Adipocyte (in vitro differentiated cells): ENCODE results near the gene BCAS3.

Source experiments
- DNase-seq: peaks from one replicate; pipeline ENCODE4 v3.0.0-alpha.2; 2015; ENCODE audit warnings: low read depth
- H3K27me3 ChIP-seq: replicated peaks from 2 replicates; pipeline ENCODE4 v1.7.0; 2013; ENCODE audit warnings: mild to moderate bottlenecking, low read length, moderate library complexity; ENCODE audit not compliant: control insufficient read depth, insufficient read depth
- H3K36me3 ChIP-seq: 2 replicates; pipeline ENCODE4 v1.7.0; 2013; ENCODE audit warnings: low read length, mild to moderate bottlenecking, moderate library complexity; ENCODE audit not compliant: control insufficient read depth, insufficient read depth, severe bottlenecking
- H3K4me1 ChIP-seq: 2 replicates; pipeline ENCODE4 v1.7.0; 2013; ENCODE audit warnings: mild to moderate bottlenecking, low read length, moderate library complexity; ENCODE audit not compliant: control insufficient read depth, insufficient read depth
- H3K4me3 ChIP-seq: 2 replicates; pipeline ENCODE4 v1.7.0; 2013; ENCODE audit warnings: mild to moderate bottlenecking, low read length, moderate library complexity
- H3K9ac ChIP-seq: 2 replicates; pipeline ENCODE4 v1.7.0; 2013; ENCODE audit warnings: mild to moderate bottlenecking, low read length, moderate library complexity
- H3K9me3 ChIP-seq: 2 replicates; pipeline ENCODE4 v1.7.0; 2013; ENCODE audit warnings: mild to moderate bottlenecking, low read length, moderate library complexity; ENCODE audit not compliant: control insufficient read depth

Gene BCAS3

GRCh38 chr17:60675997-60676396 is 1.7 kb upstream of the BCAS3 start:
- peaks cover 12% of the 10 kb centered on the region for H3K4me1 ChIP-seq
- no peak overlapping the region for H3K4me3 ChIP-seq
- H3K9ac ChIP-seq, result no peak overlapping the region
- no peaks in the 10 kb centered on the region for H3K36me3 ChIP-seq
- no peaks in the 10 kb centered on the region for H3K9me3 ChIP-seq
- no peak for DNase-seq
- no peaks in the 10 kb centered on the region for H3K27me3 ChIP-seq

DNA sequence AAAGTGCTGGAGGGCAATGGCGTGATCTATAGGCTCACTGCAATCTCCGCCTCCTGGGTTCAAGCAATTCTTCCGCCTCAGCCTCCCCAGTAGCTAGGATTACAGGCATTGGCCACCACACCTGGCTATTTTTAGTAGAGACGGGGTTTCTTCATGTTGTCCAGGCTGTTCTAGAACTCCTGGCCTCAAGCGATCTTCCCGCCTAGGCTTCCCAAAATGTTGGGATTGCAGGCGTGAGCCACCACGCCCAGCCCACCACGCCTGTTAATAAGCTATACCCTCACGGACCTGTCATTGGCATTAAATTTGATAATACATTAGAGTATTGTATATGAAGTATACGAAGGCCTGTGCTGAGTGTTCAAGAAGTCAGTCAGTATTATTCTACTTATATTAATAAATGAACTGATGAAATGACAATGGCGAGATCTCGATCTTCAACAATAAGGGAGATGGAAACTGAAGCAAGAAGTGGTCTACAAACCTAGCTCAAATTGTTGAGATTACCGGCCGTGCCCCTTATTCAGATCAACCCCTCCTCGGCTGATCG is 818 bp upstream of the BCAS3 start:
- H3K9me3 ChIP-seq, result no peaks in the 10 kb centered on the region
- peak overlapping the region; percentile 96 for H3K9ac ChIP-seq
- H3K36me3 ChIP-seq, result no peaks in the 10 kb centered on the region
- no peak for DNase-seq
- H3K27me3 ChIP-seq, result no peaks in the 10 kb centered on the region
- peak overlapping the region; percentile 99 for H3K4me3 ChIP-seq
- peaks cover 12% of the 10 kb centered on the region for H3K4me1 ChIP-seq

DNA sequence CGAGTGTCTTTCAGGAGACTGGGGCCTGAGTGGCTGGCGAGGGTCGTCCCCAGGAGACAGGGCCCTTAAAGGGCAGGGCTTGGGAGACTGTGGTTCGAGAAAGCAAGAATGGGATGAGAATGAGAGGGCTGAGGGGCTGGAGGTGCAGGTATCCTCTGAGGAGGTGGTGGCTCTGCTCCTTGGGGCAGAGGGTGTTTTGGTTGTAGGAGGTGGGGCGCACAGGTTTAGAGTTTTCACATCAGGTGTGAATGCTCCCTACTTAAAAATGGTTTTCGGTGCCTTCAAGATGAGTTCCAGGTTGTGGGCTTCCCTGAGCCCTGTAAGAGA is 430 bp downstream of the BCAS3 start:
- no peaks in the 10 kb centered on the region for H3K9me3 ChIP-seq
- peak overlapping the region; percentile 99 for H3K4me3 ChIP-seq
- H3K4me1 ChIP-seq, result peaks cover 12% of the 10 kb centered on the region
- H3K27me3 ChIP-seq, result no peaks in the 10 kb centered on the region
- DNase-seq, result no peak
- no peaks in the 10 kb centered on the region for H3K36me3 ChIP-seq
- peak overlapping the region; percentile 96 for H3K9ac ChIP-seq

- peaks cover 12% of the 10 kb centered on the region for H3K4me1 ChIP-seq
- no peaks in the 10 kb centered on the region for H3K27me3 ChIP-seq
- DNase-seq, result no peak
- no peak overlapping the region for H3K9ac ChIP-seq
- H3K4me3 ChIP-seq, result no peak overlapping the region
- peaks cover 7% of the 10 kb centered on the region for H3K36me3 ChIP-seq
- no peaks in the 10 kb centered on the region for H3K9me3 ChIP-seq
Measured at GRCh38 chr17:60679287-60679686, 1.6 kb downstream of the BCAS3 start.

DNA sequence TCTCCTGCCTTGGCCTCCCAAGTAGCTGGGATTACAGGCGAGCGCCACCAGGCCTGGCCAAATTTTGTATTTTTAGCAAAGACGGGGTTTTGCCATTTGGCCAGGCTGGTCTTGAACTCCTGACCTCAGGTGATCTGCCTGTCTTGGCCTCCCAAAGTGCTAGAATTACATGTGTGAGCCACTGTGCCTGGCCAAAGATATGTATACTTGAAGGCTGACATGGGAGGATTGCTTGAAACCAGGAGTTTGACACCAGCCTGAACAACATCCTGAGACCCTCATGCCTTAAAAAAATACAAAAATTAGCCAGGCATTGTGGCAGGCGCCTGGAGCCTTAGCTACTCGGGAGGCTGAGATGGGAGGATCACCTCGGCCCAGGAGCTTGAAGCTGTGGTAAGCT is 3.1 kb downstream of the BCAS3 start:
- Histone ChIP-seq H3K36me3 (peaks cover 14% of the 10 kb centered on the region), H3K9ac (no peak overlapping the region), H3K4me3 (no peak overlapping the region), H3K4me1 (peaks cover 12% of the 10 kb centered on the region), H3K27me3 (no peaks in the 10 kb centered on the region), H3K9me3 (no peaks in the 10 kb centered on the region)
- no peak for DNase-seq

- Histone ChIP-seq H3K36me3 (peaks cover 38% of the 10 kb centered on the region), H3K4me1 (no peaks in the 10 kb centered on the region), H3K4me3 (no peak overlapping the region), H3K9ac (no peak overlapping the region), H3K9me3 (no peaks in the 10 kb centered on the region), H3K27me3 (no peaks in the 10 kb centered on the region)
- DNase-seq, result no peak
Measured at GRCh38 chr17:60685437-60685836, 7.8 kb downstream of the BCAS3 start.

DNA sequence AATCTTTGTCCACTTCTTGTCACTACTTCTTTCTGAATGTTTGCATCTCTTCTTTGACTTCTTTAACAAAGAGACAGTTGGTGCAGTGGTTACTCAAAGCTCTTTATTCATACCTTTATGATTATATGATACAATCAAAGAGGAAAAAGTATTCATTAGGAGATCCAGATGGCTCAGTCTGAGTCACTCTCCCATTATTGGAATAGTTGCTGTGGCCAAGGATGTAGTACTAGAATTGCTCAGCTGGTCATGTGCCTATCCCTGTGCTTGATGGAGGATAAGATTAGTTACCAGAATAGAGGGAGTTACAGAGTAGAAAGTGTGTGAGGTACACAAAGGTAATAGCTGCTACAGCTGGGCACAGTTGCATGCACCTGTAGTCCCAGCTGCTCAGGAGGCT is 18.3 kb downstream of the BCAS3 start:
- DNase-seq, result no peak
- no peak overlapping the region for H3K9ac ChIP-seq
- H3K9me3 ChIP-seq, result no peaks in the 10 kb centered on the region
- peaks cover 6% of the 10 kb centered on the region for H3K4me1 ChIP-seq
- no peaks in the 10 kb centered on the region for H3K27me3 ChIP-seq
- no peak overlapping the region for H3K4me3 ChIP-seq
- peaks cover 17% of the 10 kb centered on the region for H3K36me3 ChIP-seq

DNA sequence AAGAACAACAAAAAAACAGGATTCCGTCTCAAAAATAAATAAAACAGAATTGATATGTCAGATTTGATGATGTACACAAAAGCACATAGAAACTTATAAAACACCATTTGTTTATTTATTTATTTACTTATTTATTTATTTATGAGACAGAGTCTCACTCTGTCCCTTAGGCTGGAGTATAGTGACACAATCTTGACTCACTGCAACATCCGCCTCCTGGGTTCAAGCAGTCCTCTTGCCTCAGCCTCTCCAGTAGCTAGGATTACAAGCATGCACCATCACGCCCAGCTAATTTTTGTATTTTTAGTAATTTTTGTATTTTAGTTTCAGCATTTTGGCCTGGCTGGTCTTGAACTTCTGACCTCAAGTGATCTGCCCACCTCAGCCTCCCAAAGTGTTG is 21.4 kb downstream of the BCAS3 start:
- Histone ChIP-seq H3K27me3 (no peaks in the 10 kb centered on the region), H3K9ac (no peak overlapping the region), H3K4me1 (peaks cover 6% of the 10 kb centered on the region), H3K36me3 (peaks cover 12% of the 10 kb centered on the region), H3K9me3 (no peaks in the 10 kb centered on the region), H3K4me3 (no peak overlapping the region)
- no peak for DNase-seq

DNA sequence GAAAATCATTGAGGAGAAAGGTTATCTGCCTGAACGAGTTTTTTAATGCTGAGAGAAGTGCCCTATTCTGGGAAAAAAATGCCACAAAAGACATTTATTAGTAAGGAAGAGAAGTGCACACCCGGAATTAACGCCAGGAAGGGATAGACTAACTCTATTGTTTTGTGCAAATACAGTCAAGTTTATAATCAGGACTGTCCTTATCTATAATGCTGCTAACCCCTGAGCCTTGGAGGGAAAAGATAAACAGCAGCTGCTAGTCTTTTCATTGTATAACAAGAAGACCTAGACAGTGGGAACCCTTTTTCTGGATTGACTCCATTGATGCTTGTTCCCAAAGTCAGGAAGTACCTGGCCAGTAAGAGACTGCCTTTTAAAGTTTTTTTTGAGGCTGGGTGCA is 26.5 kb downstream of the BCAS3 start:
- no peak for DNase-seq
- no peaks in the 10 kb centered on the region for H3K9me3 ChIP-seq
- H3K4me1 ChIP-seq, result no peaks in the 10 kb centered on the region
- no peak overlapping the region for H3K4me3 ChIP-seq
- H3K36me3 ChIP-seq, result peaks cover 9% of the 10 kb centered on the region
- no peaks in the 10 kb centered on the region for H3K27me3 ChIP-seq
- no peak overlapping the region for H3K9ac ChIP-seq

GRCh38 chr17:60712675-60713074 is 35.0 kb downstream of the BCAS3 start:
- no peaks in the 10 kb centered on the region for H3K27me3 ChIP-seq
- H3K9ac ChIP-seq, result no peak overlapping the region
- DNase-seq, result no peak
- peaks cover 4% of the 10 kb centered on the region for H3K4me1 ChIP-seq
- H3K36me3 ChIP-seq, result peaks cover 13% of the 10 kb centered on the region
- H3K4me3 ChIP-seq, result no peak overlapping the region
- no peaks in the 10 kb centered on the region for H3K9me3 ChIP-seq

GRCh38 chr17:60713608-60714007 is 36.0 kb downstream of the BCAS3 start:
- H3K36me3 ChIP-seq, result peaks cover 9% of the 10 kb centered on the region
- no peaks in the 10 kb centered on the region for H3K27me3 ChIP-seq
- DNase-seq, result no peak
- no peak overlapping the region for H3K4me3 ChIP-seq
- peaks cover 4% of the 10 kb centered on the region for H3K4me1 ChIP-seq
- H3K9me3 ChIP-seq, result no peaks in the 10 kb centered on the region
- H3K9ac ChIP-seq, result no peak overlapping the region

DNA sequence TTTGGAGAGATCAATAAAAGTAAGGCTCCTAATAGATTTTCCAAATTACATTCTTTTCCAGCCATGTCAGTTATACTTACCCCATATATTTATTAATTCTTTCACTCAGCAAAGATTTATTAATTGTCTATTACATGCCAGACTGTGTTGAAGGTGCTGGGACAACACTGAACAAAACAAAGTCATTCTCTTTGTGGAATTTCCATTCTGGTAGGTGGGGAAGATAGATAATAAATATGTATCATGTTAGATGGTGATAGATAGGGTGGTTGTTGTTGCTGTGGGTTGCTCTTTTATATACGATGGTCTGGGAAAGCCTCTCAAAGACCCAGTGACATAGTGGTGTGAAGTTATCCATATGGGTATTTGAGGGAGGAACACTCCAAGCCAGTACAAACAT is 39.1 kb downstream of the BCAS3 start:
- Histone ChIP-seq H3K4me3 (no peak overlapping the region), H3K9ac (no peak overlapping the region), H3K4me1 (peaks cover 6% of the 10 kb centered on the region), H3K36me3 (no peaks in the 10 kb centered on the region), H3K27me3 (no peaks in the 10 kb centered on the region), H3K9me3 (no peaks in the 10 kb centered on the region)
- DNase-seq, result no peak
